ENCODE results near the gene PDXK.

Gene PDXK

DNA sequence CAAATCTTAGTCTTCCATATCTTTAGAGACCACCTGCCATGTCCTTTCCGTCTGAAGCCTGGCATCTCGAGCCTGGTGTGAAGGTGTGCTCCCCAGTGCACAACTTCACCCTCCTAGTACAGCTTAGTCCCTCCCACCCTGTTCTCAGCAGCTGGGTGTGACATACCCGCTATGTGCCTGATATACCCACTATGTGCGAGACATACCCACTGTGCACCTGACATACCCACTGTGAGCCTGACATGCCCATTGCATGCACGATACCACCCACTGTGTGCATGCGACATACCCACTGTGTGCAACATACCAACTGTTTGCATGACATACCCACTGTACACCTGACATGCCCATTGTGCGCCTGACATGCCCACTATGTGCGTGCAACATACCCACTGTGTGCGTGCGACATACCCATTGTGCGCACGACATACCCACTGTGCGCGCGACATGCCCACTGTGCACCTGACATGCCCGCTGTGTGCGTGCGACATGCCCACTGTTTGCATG is 67.4 kb downstream of the PDXK start:
- FAIRE-seq: no peak
- DNase-seq (ENCODE audit: insufficient read length, low spot score): no peak
- TF ChIP-seq, protein P1, sequence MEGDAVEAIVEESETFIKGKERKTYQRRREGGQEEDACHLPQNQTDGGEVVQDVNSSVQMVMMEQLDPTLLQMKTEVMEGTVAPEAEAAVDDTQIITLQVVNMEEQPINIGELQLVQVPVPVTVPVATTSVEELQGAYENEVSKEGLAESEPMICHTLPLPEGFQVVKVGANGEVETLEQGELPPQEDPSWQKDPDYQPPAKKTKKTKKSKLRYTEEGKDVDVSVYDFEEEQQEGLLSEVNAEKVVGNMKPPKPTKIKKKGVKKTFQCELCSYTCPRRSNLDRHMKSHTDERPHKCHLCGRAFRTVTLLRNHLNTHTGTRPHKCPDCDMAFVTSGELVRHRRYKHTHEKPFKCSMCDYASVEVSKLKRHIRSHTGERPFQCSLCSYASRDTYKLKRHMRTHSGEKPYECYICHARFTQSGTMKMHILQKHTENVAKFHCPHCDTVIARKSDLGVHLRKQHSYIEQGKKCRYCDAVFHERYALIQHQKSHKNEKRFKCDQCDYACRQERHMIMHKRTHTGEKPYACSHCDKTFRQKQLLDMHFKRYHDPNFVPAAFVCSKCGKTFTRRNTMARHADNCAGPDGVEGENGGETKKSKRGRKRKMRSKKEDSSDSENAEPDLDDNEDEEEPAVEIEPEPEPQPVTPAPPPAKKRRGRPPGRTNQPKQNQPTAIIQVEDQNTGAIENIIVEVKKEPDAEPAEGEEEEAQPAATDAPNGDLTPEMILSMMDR (IDR thresholded peaks at IDR 0.05; ENCODE audit: insufficient read depth, missing control alignments): no peak

DNA sequence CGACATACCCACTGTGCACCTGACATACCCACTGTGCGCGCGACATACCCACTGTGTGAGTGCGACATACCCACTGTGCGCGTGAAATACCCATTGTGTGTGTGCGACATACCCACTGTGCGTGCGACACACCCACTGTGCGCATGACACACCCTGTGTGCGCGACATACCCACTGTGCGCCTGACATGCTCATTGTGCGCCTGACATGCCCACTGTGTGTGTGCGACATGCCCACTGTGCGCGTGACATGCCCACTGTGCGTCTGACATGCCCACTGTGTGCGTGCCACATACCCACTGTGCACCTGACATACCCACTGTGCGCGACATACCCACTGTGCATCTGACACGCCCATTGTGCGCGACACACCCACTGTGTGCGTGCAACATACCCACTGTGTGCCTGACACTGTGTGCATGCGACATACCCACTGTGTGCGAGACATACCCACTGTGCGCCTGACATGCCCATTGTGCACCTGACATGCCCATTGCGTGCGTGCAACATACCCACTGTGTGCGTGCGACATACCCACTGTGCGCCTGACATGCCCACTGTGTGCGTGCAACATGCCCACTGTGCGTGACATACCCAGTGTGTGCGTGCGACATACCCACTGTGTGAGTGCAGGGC is 68.0 kb downstream of the PDXK start:
- no peak for DNase-seq (ENCODE audit: insufficient read length, low spot score)
- FAIRE-seq: no peak
- TF ChIP-seq, protein P1 (IDR thresholded peaks at IDR 0.05; ENCODE audit: insufficient read depth, missing control alignments): no peak

DNA sequence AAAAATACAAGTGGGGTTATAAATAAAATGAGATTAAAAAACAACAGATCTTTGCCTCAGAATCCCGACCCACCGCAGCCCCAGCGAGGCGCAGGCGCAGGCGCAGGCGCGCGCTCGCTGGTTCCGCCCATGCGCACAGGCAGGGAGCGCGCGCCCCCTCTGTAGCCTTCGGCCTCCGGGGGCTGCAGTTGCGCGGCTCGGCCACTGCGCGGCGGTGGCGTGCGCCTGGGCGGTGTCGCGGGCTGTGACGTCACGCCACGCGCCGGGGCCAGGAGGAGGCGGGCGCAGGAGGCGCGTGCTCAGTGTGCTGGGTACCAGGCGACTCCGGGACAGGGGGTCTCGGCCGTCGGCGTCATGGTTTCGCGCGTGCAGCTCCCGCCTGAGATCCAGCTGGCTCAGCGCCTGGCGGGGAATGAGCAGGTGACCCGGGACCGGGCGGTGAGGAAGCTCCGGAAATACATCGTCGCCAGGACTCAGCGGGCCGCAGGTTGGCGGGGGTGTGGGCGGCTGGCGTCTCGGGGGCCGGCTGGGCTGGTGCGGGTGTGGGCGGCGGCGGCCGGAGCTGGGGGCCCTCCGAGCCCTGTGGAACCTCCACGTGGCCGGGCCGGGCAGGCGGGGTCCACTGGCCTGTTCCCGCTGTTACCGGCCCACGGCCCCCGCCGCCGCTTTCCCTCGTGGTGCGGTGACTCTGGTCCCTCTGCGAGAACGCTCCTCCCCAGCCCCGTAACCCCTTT is 70.5 kb downstream of the PDXK start, which contains the start of gene RRP1:
TSS of gene RRP1 (plus strand) at position 302 of the 734 bp plus-strand sequence. CDS start at position 355, 53 bp downstream.
- TF ChIP-seq, protein P1 (IDR thresholded peaks at IDR 0.05; ENCODE audit: insufficient read depth, missing control alignments): peak; percentile 78
- DNase-seq (ENCODE audit: insufficient read length, low spot score) (peak; percentile 94), FAIRE-seq (no peak)

DNA sequence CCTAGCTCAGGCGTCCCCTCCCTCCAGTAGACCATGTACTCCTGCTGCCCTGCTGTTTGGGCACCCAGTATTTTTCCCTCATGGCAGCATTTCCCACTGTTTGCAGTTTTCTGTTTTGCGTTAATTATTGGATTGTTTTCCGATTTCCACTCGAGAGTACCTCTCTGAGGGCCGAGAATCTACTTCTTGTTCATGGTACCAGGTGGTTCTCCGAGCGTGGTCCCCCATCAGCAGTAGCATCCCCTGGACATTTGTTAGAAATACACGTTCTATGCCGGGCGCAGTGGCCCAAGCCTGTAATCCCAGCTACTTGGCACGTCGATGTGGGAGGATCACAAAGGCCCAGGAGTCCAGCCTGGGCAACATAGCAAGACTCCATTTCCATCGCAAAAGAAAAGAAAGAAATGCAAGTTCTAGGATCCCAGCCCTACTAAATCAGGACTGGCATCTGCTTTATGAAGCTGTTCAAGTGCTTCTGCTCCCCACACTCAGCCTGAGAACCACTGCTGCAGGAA is 71.1 kb downstream of the PDXK start:
- no peak for DNase-seq (ENCODE audit: insufficient read length, low spot score)
- no peak for FAIRE-seq
- TF ChIP-seq, protein P1 (IDR thresholded peaks at IDR 0.05; ENCODE audit: insufficient read depth, missing control alignments): no peak

DNA sequence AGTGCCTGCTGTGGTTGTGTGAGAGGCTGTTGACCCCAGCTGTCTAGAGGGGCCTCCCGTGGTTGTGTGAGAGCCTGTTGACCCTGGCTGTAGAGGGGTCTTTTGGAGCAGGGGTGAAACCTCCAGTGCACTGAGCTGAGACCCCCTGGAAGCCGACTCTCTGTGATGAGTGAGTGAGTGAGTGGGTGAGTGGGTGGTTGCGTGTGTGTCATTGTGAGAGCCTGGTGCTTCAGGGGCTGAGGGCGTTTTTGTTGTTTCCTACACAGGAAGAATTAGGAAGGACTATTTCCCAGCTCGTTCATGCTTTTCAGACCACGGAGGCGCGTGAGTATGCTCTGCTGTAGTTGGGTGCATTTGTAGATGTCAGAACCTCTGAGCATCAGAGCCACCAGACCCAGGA is 73.5 kb downstream of the PDXK start:
- FAIRE-seq: no peak
- TF ChIP-seq, protein P1 (IDR thresholded peaks at IDR 0.05; ENCODE audit: insufficient read depth, missing control alignments): no peak
- DNase-seq (ENCODE audit: insufficient read length, low spot score): no peak

DNA sequence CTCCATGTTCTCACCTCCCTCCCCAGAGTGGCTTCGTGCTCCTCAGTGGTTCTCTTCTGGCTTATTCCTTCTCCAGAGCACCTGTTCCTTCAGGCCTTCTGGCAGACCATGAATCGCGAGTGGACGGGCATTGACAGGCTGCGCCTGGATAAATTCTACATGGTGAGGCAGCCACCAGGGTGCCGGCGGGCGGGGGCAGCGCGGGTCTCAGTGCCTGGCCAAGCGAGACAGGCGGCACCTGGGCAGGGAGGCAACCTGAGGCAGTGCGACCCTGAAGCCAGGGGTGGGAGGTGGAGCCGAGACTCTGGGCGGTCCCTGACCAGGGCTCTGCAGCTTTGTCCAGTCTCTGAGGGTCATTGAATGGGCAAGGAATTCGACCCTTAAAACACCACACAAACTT is 74.3 kb downstream of the PDXK start:
- TF ChIP-seq, protein P1 (IDR thresholded peaks at IDR 0.05; ENCODE audit: insufficient read depth, missing control alignments): no peak
- no peak for FAIRE-seq
- no peak for DNase-seq (ENCODE audit: insufficient read length, low spot score)
